Fibroblast of the aortic adventitia (primary cell): ENCODE results near the gene RTL1. TPM values are rescaled to one million over a fixed set of nuclear protein-coding genes. Genes with fewer than 3 reads are reported as not detected.
A peak's percentile ranks its signal among the peaks of the same experiment; 100 is the strongest.

Experiments
- DNase-seq: peaks from one replicate; pipeline ENCODE4 v3.0.0-alpha.2; 2010; ENCODE audit warnings: low read depth
- H3K4me3 ChIP-seq: 2 replicates; pipeline ENCODE4 v1.5.1; 2011; ENCODE audit warnings: low read depth, mild to moderate bottlenecking, control low read depth, low read length, moderate library complexity
- CTCF ChIP-seq: IDR thresholded peaks from 2 replicates; pipeline ENCODE4 v1.5.1; 2011; ENCODE audit warnings: mild to moderate bottlenecking, low read length, control low read depth, inconsistent platforms; ENCODE audit not compliant: insufficient read depth
- total RNA-seq: library from RNA; depleted of rRNA; stranded (reverse); fragments of >200 nt; gene quantifications from 2 replicates; pipeline ENCODE4 v1.2.3, GENCODE V29; 2012; ENCODE audit warnings: low replicate concordance

The RTL1 gene
- total RNA-seq, 1 donor: not detected

- no peak for TF ChIP-seq CTCF
- H3K4me3 ChIP-seq: no peak overlapping the region
- DNase-seq: no peak
Measured at GRCh38 chr14:100841761-100842403, 61.6 kb downstream of the RTL1 start.

- no peak for TF ChIP-seq CTCF
- H3K4me3 ChIP-seq: no peak overlapping the region
- DNase-seq: no peak
Measured at GRCh38 chr14:100841066-100841760, 62.3 kb downstream of the RTL1 start.

DNA sequence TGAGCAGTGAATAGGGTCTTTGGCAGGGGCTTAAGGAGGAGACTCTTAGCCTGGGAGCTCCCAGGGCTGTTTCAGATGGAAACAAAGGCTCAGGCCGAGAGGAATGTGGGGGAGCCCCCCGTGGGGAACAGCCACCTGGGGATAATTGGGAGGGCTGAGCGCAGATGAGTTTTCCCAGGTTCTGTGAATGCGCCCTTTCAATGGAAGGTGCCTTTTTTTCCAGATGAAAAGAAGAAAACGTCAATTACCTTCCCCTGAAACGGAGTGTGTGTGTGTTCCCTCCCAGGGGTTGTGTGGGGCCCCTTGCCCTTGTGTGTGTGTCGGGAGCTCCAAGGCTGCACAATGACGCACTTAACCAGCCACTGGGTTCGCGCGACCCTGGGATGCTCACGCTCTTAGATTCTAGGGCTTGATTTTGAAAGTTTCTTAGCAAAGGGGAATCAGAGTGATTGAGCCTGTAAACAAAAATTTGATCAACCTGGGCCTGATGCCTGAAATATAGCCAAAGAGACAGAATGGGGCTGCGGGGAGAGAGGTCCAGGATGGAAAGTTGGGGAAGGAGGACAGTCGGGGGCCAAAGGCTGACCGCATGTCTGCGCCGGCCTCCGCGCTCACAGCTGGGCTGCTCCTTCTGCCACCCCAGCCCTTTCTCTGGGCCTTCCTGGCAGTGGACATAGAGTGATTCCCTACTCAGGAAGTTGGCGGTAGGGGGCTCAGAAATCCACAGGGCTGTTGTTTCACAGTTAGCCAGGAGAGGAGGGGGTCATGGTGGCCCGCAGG lies 63.0 kb downstream of the RTL1 start:
- TF ChIP-seq CTCF: no peak
- H3K4me3 ChIP-seq: no peak overlapping the region
- no peak for DNase-seq

- no peak for TF ChIP-seq CTCF
- no peak for DNase-seq
- H3K4me3 ChIP-seq: no peak overlapping the region
Measured at GRCh38 chr14:100839681-100840111, 63.8 kb downstream of the RTL1 start.

DNA sequence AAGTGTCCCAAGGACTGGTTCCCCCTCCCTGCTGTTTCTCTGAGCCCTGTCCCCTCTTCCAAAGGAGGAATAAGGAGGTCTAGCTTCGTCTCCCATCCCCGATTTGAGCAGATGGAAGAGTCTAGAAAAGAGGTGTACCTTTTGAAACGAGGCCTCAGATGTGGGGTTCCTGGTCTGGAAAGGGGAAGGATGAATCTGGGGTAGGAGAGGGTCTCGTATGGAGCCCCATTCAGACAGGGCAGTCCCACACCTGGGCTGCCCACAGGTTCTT lies 64.3 kb downstream of the RTL1 start:
- DNase-seq: no peak
- TF ChIP-seq CTCF: no peak
- H3K4me3 ChIP-seq: no peak overlapping the region

- DNase-seq: peak; percentile 15
- no peak for TF ChIP-seq CTCF
- H3K4me3 ChIP-seq: no peak overlapping the region
Measured at GRCh38 chr14:100838493-100839314, 64.8 kb downstream of the RTL1 start.
